ENCODE data around the gene SBNO1.
A peak's percentile ranks its signal among the peaks of the same experiment; 100 is the strongest.

Gene SBNO1

GRCh38 chr12:123266679-123267277 is 97.9 kb downstream of the SBNO1 start (continued):
- TF ChIP-seq, protein P1, sequence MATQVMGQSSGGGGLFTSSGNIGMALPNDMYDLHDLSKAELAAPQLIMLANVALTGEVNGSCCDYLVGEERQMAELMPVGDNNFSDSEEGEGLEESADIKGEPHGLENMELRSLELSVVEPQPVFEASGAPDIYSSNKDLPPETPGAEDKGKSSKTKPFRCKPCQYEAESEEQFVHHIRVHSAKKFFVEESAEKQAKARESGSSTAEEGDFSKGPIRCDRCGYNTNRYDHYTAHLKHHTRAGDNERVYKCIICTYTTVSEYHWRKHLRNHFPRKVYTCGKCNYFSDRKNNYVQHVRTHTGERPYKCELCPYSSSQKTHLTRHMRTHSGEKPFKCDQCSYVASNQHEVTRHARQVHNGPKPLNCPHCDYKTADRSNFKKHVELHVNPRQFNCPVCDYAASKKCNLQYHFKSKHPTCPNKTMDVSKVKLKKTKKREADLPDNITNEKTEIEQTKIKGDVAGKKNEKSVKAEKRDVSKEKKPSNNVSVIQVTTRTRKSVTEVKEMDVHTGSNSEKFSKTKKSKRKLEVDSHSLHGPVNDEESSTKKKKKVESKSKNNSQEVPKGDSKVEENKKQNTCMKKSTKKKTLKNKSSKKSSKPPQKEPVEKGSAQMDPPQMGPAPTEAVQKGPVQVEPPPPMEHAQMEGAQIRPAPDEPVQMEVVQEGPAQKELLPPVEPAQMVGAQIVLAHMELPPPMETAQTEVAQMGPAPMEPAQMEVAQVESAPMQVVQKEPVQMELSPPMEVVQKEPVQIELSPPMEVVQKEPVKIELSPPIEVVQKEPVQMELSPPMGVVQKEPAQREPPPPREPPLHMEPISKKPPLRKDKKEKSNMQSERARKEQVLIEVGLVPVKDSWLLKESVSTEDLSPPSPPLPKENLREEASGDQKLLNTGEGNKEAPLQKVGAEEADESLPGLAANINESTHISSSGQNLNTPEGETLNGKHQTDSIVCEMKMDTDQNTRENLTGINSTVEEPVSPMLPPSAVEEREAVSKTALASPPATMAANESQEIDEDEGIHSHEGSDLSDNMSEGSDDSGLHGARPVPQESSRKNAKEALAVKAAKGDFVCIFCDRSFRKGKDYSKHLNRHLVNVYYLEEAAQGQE (tag by site-specific recombination; IDR thresholded peaks at IDR 0.05) = no peak
- TF ChIP-seq ZNF777 (tag by site-specific recombination; IDR thresholded peaks at IDR 0.05; ENCODE audit: borderline replicate concordance) (no peak), ZNF558 (tag by site-specific recombination; IDR thresholded peaks at IDR 0.05) (no peak), ZBTB48 (tag by site-specific recombination; IDR thresholded peaks at IDR 0.05) (no peak), ZBTB7A (tag by site-specific recombination; IDR thresholded peaks at IDR 0.05; ENCODE audit: low read depth) (no peak), ZFP41 (tag by site-specific recombination; IDR thresholded peaks at IDR 0.05; ENCODE audit: borderline replicate concordance) (no peak)

DNA sequence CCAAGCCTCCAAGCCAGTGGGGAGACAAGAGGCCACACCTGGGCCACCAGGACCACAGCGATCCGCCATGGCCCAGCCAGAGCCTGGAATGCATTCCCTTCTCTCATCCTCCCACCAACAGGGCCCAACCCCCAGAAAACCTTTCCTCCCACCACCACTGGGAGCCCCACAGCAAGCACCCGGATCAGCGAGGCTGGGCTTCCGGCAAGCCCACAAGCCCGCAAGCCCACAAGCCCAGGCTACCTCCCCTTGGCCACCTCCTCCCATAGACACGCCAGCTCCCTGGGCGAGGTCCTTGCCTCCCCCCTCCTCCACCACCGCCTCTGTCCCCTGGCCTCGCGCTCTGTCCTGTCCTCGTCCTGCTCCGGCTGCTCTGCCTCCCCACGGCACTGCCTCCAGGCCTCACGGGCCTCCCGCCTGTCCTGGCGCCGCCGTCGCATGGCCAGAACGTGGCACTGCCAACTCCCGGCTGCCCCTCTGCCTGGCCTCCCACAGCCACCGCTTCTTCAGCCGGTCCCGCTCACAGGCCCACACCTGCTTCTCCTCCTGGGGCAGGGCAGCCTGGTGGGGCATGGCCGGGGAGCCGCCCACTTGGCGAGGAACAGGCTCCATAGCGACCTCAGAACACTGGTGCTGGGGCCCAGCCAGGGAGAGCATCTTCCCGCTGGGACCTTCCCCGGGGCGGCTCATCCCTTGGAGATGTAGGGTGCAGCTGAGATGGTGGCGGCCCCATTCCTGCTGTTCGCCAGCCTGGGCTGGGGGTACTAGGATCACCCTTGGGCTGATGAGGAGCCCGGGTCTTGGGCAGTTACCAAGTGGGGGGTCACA is 98.6 kb downstream of the SBNO1 start:
- H3K4me1 ChIP-seq (ENCODE audit: control insufficient read depth, insufficient read depth, low read length) = 0 out of 2 replicates have a peak, but pooled peaks cover 3% of the 10 kb centered on the region
- TF ChIP-seq ZNF600 (tag by site-specific recombination; IDR thresholded peaks at IDR 0.05) (peak; percentile 93), ZNF221 (tag by site-specific recombination; IDR thresholded peaks at IDR 0.05; ENCODE audit: borderline replicate concordance) (no peak), ZNF548 (tag by site-specific recombination; IDR thresholded peaks at IDR 0.05) (no peak), EGR2 (tag by site-specific recombination; IDR thresholded peaks at IDR 0.05; ENCODE audit: low read depth) (peak; percentile 74), SP2 (tag by site-specific recombination; IDR thresholded peaks at IDR 0.05) (peak; percentile 18; the same call in 1 of the 2 replicates), ZNF202 (tag by site-specific recombination; IDR thresholded peaks at IDR 0.05; ENCODE audit: borderline replicate concordance) (peak; percentile 35; the same call in 1 of the 2 replicates), ZNF274 (IDR thresholded peaks at IDR 0.05; ENCODE audit: low read length) (no peak), ZNF274 (tag by site-specific recombination; IDR thresholded peaks at IDR 0.05; ENCODE audit: borderline replicate concordance) (no peak), ZNF449 (tag by site-specific recombination; IDR thresholded peaks at IDR 0.05) (peak; percentile 66; the same call in 1 of the 2 replicates), GLIS2 (tag by site-specific recombination; IDR thresholded peaks at IDR 0.05) (peak; percentile 15; the same call in 1 of the 2 replicates), ZFHX2 (tag by site-specific recombination; conservative IDR thresholded peaks at IDR 0.05) (peak; percentile 4), PRDM6 (tag by site-specific recombination; IDR thresholded peaks at IDR 0.05) (no peak)
- TF ChIP-seq, protein P2, sequence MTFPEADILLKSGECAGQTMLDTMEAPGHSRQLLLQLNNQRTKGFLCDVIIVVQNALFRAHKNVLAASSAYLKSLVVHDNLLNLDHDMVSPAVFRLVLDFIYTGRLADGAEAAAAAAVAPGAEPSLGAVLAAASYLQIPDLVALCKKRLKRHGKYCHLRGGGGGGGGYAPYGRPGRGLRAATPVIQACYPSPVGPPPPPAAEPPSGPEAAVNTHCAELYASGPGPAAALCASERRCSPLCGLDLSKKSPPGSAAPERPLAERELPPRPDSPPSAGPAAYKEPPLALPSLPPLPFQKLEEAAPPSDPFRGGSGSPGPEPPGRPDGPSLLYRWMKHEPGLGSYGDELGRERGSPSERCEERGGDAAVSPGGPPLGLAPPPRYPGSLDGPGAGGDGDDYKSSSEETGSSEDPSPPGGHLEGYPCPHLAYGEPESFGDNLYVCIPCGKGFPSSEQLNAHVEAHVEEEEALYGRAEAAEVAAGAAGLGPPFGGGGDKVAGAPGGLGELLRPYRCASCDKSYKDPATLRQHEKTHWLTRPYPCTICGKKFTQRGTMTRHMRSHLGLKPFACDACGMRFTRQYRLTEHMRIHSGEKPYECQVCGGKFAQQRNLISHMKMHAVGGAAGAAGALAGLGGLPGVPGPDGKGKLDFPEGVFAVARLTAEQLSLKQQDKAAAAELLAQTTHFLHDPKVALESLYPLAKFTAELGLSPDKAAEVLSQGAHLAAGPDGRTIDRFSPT (tag by site-specific recombination; IDR thresholded peaks at IDR 0.05) = peak; percentile 41; the same call in 1 of the 2 replicates
- ChIA-PET CTCF (interaction anchor here (0.7 kb wide), 1 partner anchor 234 kb away, joined by 3 read pairs; no protein-coding TSS in a partner anchor), POLR2A (interaction anchor here (0.6 to 1.4 kb wide), 3 partner anchors 9 to 99 kb away, joined by 3 read pairs; no protein-coding TSS in a partner anchor)
- no peaks in the 10 kb centered on the region for H3K9me3 ChIP-seq (ENCODE audit: control insufficient read depth, insufficient read depth, low read depth, low read length)
- H3K36me3 ChIP-seq (ENCODE audit: control insufficient read depth in 2 of 2, insufficient read depth in 1 of 2, low read length in 2 of 2) = peaks cover 16 to 73% of the 10 kb centered on the region in 2 experiments
- H3K4me3 ChIP-seq (ENCODE audit: low read depth, low read length) = no peak overlapping the region
- H3K27ac ChIP-seq (ENCODE audit: extremely low read depth, low read depth, low read length) = no peak overlapping the region

All from HEK293 (cell line).